HG02610 (cell line): Measurements from ENCODE around the gene PUS7L.
"Not testable (repeated sequence)": the region's sequence is repeated elsewhere in the genome, so short reads cannot be mapped to it uniquely, and the experiment has no call there.

Experiments used
- ATAC-seq: cut with Tn5 transposase; IDR thresholded peaks from one replicate; pipeline ENCODE4 v1.9.1; 2021; ENCODE audit warnings: mild to moderate bottlenecking, moderate library complexity; ENCODE audit not compliant: unreplicated experiment

PUS7L gene

GRCh38 chr12:43751360-43751759 lies 7.2 kb downstream of the PUS7L start:
- ATAC-seq: not testable (repeated sequence)

GRCh38 chr12:43750814-43751213 lies 7.8 kb downstream of the PUS7L start:
- ATAC-seq: no peak

- ATAC-seq: no peak
Observed at GRCh38 chr12:43749016-43749415, 9.6 kb downstream of the PUS7L start.

GRCh38 chr12:43744826-43745225 lies 13.8 kb downstream of the PUS7L start:
- ATAC-seq: no peak

GRCh38 chr12:43742106-43742505 lies 16.5 kb downstream of the PUS7L start:
- no peak for ATAC-seq

- peak; percentile 77 for ATAC-seq
Observed at GRCh38 chr12:43740511-43741100, 18.0 kb downstream of the PUS7L start.

GRCh38 chr12:43737646-43738045 lies 20.9 kb downstream of the PUS7L start:
- ATAC-seq: no peak

GRCh38 chr12:43736927-43737440 lies 21.6 kb downstream of the PUS7L start:
- no peak for ATAC-seq

- ATAC-seq: no peak
Observed at GRCh38 chr12:43733687-43734086, 24.9 kb downstream of the PUS7L start.

GRCh38 chr12:43730283-43730682 lies 28.3 kb downstream of the PUS7L start:
- ATAC-seq: no peak

GRCh38 chr12:43728698-43729097 lies 29.9 kb downstream of the PUS7L start:
- no peak for ATAC-seq

GRCh38 chr12:43728117-43728516 lies 30.5 kb downstream of the PUS7L start:
- no peak for ATAC-seq

GRCh38 chr12:43723134-43723533 lies 35.5 kb downstream of the PUS7L start:
- no peak for ATAC-seq

GRCh38 chr12:43722621-43723020 lies 36.0 kb downstream of the PUS7L start:
- ATAC-seq: no peak

GRCh38 chr12:43711348-43711747 lies 47.2 kb downstream of the PUS7L start:
- no peak for ATAC-seq

GRCh38 chr12:43703772-43704171 lies 54.8 kb downstream of the PUS7L start:
- not testable (repeated sequence) for ATAC-seq

GRCh38 chr12:43701194-43701593 lies 57.4 kb downstream of the PUS7L start:
- not testable (repeated sequence) for ATAC-seq

- no peak for ATAC-seq
Observed at GRCh38 chr12:43696154-43696553, 62.4 kb downstream of the PUS7L start.

- no peak for ATAC-seq
Observed at GRCh38 chr12:43694879-43695278, 63.7 kb downstream of the PUS7L start.

GRCh38 chr12:43692064-43692463 lies 66.5 kb downstream of the PUS7L start:
- ATAC-seq: no peak

GRCh38 chr12:43685491-43685890 lies 73.1 kb downstream of the PUS7L start:
- ATAC-seq: not testable (repeated sequence)

- peak; percentile 94 for ATAC-seq
Observed at GRCh38 chr12:43676183-43676813, 82.3 kb downstream of the PUS7L start.
